ENCODE results near the gene C5.

DNA sequence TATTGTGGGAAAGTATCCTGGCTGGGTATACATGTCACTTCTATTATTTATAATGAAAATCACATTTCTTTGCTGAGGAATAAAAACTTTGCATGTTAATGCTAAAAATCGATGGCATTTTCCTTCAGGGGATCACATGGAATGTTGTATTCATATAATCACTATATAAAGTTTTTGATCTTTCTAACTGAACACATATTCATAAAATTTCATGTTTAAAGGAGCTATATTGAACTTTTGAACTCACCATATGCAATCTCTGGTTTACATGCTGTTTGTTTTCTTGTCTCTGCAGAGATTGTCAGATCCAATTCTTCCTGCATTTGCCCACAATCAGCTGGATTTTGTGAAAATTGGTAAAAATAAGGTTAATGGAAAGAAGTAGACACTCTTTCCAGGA lies 90.1 kb downstream of the C5 start:
- TF ChIP-seq, protein P1, sequence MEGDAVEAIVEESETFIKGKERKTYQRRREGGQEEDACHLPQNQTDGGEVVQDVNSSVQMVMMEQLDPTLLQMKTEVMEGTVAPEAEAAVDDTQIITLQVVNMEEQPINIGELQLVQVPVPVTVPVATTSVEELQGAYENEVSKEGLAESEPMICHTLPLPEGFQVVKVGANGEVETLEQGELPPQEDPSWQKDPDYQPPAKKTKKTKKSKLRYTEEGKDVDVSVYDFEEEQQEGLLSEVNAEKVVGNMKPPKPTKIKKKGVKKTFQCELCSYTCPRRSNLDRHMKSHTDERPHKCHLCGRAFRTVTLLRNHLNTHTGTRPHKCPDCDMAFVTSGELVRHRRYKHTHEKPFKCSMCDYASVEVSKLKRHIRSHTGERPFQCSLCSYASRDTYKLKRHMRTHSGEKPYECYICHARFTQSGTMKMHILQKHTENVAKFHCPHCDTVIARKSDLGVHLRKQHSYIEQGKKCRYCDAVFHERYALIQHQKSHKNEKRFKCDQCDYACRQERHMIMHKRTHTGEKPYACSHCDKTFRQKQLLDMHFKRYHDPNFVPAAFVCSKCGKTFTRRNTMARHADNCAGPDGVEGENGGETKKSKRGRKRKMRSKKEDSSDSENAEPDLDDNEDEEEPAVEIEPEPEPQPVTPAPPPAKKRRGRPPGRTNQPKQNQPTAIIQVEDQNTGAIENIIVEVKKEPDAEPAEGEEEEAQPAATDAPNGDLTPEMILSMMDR (conservative IDR thresholded peaks at IDR 0.05 in 1 of 2, IDR thresholded peaks at IDR 0.05 in 1 of 2; ENCODE audit: extremely low read depth in 1 of 2, insufficient read depth in 1 of 2, low read depth in 1 of 2, low read length in 2 of 2), result no peak
- no peak for TF ChIP-seq EZH2 (IDR thresholded peaks at IDR 0.05; ENCODE audit: borderline replicate concordance, low read length)
